Activated gamma-delta T cell (primary cell): Measurements from ENCODE around the gene PRG3.
"Not testable (repeated sequence)": the region's sequence is repeated elsewhere in the genome, so short reads cannot be mapped to it uniquely, and the experiment has no call there.

ENCODE experiments used
- DNase-seq: peaks from one replicate; lab custom pipeline; 2025; lab: John Stamatoyannopoulos, UW

The PRG3 gene

GRCh38 chr11:57408771-57409170 is 27.8 kb upstream of the PRG3 start:
- DNase-seq, result no peak

GRCh38 chr11:57407941-57408475 is 27.1 kb upstream of the PRG3 start:
- no peak for DNase-seq

GRCh38 chr11:57407010-57407920 is 26.3 kb upstream of the PRG3 start:
- DNase-seq, result no peak

- DNase-seq, result no peak
Measured at GRCh38 chr11:57406337-57406904, 25.5 kb upstream of the PRG3 start.

DNA sequence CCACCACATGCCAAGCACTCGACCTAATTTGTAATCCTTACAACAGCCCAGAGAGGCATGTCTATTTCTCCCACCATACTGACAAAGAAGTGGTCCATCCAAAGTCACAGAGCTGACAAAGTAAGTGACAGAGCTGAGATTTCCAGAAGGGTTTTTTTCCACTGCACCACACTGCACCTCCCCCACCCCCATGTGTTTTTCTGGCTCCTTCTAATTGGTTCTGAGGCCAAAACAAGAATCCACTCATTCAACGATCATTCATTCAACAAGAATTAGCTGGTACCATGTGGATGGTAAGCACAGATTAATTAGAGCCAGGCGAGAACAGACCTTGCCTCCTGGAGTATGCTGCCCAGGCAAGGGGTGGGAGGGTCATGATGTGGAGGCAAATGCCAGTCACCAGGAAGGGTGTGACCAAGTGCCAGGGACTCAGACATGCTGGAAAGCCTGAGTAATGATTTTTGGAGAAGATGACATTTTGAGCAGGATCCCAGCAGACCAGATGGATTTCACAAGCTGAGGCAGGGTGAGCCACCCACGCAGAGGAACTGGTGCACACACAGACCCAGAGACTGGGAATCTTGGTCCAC is 24.4 kb upstream of the PRG3 start:
- no peak for DNase-seq

DNA sequence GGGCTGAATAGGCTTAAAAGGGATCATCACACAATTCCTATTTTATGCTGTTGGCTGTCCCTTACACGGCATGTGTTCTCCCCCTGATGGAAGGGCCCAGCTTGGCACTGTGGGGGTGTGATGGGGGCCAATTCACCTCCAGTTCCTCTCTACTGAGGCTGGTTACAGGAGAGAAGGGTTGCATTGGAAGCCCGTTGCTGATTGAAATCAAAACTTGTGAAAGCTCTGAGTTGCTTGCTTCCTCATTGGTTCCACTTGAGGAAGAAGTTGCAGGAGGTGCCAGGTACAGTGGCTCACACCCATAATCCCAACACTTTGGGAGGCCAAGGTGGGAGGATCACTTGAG is 22.8 kb upstream of the PRG3 start:
- DNase-seq, result no peak

DNA sequence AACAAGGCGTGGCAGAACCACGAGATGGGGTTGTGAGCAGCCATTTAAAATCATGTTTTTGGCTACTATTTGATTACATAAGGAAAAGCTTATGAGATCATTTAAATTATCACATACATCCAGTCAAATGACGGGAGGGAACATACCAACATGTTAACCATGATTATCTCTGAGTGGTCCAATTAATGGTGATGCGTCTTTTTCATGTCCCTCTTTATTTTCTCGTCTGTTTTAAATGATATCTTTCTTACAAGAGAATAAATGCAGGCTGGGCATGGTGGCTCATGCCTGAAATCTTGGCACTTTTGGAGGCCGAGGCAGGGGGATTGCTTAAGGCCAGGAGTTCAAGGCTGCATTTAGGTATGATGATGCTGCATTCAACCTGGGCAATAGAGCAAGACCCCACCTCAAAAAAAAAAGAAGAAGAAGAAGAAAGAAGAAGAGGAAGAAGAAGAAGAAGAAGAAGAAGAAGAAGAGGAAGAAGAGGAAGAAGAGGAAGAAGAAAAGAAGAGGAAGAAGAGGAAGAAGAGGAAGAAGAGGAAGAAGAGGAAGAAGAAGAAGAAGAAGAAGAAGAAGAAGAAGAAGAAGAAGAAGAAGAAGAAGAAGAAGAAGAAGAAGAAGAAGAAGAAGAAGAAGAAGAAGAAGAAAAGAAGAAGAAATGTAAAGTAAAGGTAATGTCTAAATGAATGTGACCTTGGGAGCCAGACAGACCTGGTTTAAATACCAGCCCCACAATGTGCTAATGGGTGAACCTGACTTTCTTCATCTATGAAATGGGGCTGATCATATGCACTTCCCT is 22.3 kb upstream of the PRG3 start:
- not testable (repeated sequence) for DNase-seq

DNA sequence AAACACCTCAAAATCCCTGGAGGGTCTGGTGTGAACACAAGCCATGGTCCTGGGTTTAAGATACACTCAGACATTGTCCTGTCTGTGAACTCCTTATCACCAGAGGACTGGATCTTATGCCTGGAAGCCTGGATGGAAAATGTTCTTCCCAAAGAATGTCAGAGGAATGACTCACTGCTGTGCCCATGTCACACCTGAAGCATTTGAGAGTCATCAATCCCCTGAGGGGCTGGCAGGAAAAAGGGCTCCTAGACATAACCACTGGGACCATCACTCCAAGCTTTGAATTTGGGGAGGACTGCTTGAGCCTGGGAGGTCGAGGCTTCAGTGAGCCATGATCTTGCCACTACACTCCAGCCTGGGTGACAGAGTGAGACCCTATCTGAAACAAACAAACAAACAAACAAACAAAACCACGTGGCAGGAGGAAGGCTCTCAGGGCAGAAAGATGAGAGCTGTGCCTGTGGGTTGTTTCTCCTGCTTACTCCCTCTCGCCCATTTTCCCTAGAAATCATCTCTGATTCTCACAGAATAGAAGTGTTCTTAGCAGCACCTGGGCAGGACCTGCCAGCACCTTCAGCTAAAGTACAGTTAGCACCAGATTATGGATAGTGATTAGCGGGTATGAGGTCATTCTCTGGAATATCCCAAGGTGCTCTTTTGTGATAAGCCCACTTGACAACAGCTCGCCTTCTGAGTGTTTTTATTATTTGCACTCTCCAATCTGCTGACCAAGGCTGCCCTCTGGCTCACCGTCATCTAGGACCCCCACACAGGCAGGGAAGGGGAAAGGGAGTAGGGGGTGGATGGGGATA is 21.4 kb upstream of the PRG3 start:
- no peak for DNase-seq

DNA sequence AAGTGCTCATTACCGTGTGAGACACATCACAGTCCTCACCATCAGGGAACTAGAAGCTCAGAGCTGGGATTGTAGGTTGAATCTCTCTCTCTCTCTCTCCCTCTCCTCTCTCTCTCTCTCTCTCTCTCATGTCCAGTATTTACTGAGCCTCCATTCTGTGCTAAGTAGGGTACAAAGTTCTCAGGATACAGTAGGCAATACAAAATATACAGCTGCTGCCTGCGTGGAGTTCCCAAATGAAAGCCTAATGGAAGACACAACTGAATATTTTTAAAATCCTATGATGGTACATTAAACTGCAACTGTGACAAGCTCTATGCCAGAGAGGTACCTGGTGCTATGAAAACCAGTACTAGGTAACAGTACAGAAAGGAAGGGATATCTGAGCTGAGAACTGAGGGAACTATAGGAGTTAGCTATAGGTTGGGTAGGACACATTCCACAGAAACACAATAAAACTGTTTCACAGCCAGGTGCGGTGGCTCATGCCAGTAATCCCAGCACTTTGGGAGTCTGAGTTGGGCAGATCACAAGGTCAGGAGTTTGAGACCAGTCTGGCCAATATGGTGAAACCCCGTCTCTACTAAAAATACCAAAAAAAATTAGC is 19.1 kb upstream of the PRG3 start:
- no peak for DNase-seq

- DNase-seq, result no peak
Measured at GRCh38 chr11:57399221-57399620, 18.3 kb upstream of the PRG3 start.

GRCh38 chr11:57397394-57397990 is 16.5 kb upstream of the PRG3 start:
- DNase-seq, result no peak

DNA sequence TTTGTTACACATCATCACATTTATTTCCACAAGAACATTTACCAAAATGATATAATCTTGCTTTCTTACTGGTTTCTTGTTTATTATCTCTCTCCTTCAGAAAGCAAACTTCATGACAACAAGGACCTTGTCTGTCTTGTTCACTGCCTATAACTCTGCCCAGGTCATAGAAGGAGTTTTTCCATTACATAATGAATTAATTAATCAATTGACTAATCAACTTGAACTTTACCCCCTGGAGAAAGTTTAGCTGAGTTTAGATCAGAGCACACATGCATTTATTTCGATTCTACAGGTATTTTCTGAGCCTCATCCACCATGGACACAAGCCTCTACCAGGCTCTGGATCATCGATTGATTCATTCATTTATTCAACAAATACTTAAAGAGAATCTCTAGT is 15.8 kb upstream of the PRG3 start:
- DNase-seq, result no peak

- DNase-seq, result no peak
Measured at GRCh38 chr11:57395905-57396623, 15.1 kb upstream of the PRG3 start.

DNA sequence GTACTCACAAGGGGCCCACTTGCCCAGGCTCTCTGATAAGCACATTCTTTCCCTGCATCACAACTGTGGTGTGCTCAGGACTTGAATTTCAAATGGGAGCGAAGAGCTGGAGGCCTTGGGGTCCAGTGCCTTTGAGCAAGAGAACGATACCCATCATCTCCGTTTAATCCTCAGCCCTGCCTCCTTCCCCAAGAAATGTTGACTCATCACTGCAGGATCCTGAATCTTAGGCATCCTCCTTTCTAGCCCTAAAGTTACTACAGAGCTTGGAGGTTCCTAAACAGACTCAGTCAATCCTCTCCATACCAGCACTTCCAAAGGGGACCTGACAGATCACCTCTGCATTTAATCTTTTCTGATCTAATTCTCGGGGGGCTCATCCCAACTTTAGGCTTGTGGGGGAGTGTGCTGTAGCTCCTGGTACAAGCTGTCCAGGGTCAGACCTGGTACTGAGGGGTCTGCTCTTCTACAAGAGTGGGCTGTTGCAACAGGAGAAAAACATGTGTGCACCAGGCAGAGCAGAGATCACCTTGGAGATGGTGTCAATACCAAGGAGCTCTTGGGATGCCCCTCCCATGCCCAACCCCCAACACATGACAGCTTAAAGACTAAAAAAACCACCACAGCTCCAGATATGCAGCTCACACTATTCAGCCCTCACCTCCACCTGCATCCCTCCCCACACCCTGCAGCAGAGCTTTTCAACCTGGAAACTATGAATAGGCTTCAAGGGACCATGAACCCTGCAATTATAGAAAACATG is 13.4 kb upstream of the PRG3 start:
- no peak for DNase-seq

DNA sequence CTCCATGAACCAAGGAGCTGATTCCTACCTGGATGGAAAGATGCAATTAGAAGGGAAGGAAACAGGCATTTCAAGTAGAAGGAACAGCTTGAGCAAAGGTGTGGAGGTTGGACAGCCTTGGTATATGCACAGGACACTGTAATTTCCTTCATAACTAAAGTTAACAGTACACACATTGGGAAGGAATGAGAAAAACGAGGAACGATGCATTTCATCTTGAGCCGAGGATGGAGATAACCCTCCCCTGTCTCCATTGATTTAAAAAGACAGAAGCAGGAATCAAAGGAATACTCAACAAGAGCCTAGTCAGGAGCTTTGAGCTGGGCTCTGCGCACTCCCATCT is 11.8 kb upstream of the PRG3 start:
- DNase-seq, result no peak

DNA sequence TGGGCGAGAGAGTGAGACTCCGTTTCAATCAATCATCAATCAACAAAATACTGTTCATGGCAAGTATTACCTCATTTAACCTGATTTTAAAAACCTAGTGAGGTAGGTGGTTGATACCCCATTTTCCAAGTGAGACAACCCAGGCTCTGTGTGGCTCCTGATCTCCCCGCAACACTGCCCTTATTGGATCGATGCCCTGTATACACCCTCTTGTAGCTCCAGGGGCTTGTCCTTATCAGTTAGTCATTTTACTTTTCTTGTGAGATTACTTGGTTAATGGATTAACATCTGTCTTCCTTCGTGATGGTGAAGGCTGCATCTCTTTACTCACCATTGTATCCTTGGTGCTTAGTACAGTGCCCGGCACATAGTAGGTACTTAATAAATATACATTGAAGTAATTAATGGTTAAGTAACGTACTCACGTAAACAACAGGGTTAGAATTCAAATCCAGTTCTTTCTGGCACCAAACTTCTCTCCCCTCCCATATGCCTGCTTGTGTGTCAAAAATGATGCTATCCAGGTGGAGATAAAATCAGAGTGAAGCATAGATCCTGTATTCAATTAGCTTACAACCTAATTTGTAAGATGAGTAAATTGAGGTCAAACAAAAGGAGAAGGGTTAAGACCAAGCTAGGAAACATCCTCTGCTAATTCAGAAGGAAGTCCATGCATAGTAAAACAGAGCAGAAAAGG is 11.3 kb upstream of the PRG3 start:
- no peak for DNase-seq

DNA sequence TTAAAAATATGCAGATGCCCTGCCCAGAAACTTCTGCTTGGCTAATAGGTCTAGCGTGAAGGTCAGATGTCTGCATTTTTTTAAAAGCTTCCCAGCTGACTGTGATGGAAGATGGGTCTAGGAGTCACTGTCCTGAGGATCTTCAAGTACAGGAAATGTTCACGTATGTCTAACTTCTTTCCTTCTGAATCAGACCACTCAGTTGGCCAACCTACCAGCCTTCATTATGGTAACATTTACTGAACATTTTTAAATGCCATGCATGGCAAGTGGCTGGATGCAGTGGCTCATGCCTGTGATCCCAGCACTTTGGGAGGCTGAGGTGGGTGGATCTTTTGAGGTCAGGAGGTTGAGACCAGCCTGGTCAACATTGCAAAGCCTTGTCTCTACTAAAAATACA is 10.6 kb upstream of the PRG3 start:
- DNase-seq, result no peak

- no peak for DNase-seq
Measured at GRCh38 chr11:57391111-57391510, 10.2 kb upstream of the PRG3 start.

DNA sequence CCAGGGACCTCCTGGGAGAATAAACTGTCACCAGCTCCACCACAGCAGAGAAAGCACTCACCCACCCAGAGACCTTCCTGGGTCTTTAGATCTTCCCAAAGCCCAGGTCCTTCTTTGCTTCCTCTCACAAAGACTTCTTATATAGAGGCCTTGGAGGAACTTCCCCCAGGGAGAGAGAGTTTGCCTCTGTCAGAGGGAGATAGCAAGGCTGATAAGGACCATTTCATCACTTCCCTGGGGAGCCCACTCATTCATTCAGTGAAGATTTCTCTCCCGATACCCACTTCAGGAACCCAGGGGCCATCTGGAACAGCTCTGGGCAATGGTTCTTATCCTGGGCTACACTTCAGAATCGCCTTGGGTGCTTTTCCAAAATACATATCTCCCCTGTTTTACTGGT is 9.6 kb upstream of the PRG3 start, which contains the start of gene PRG2:
Gene PRG2, minus strand, starts transcription at position 116 of the 400 bp plus-strand sequence. CDS start 706 bp downstream, outside the sequence.
- no peak for DNase-seq
